Lower lobe of right lung (tissue), 2 donors: ENCODE measurements around the gene FNTB. TPM values are rescaled to one million over a fixed set of nuclear protein-coding genes. Genes with fewer than 3 reads are reported as not detected.

ENCODE experiments used
- ATAC-seq, 2 donors: fragments of 200-7000 bp; cut with Tn5 transposase; one replicate each; pipeline ENCODE4 v1.9.1; 2020 to 2022; ENCODE audit warnings: mild to moderate bottlenecking in 2 of 2, moderate library complexity in 2 of 2
- DNase-seq: peaks from one replicate; pipeline ENCODE4 v3.0.0-alpha.2; 2020
- H3K27ac ChIP-seq: fragments of 200-600 bp; one replicate; pipeline ENCODE4 v1.8.0; 2022
- H3K27me3 ChIP-seq: fragments of 200-600 bp; one replicate; pipeline ENCODE4 v1.8.0; 2022; ENCODE audit warnings: low read depth
- H3K36me3 ChIP-seq: fragments of 200-600 bp; one replicate; pipeline ENCODE4 v1.8.0; 2022; ENCODE audit warnings: mild to moderate bottlenecking
- H3K4me1 ChIP-seq: fragments of 200-600 bp; one replicate; pipeline ENCODE4 v1.8.0; 2022
- H3K4me3 ChIP-seq: fragments of 200-600 bp; one replicate; pipeline ENCODE4 v1.8.0; 2022; ENCODE audit warnings: mild to moderate bottlenecking
- H3K9me3 ChIP-seq: fragments of 200-600 bp; one replicate; pipeline ENCODE4 v1.8.0; 2022
- CTCF ChIP-seq: fragments of 200-600 bp; IDR thresholded peaks from one replicate; pipeline ENCODE4 v1.8.0; 2022; ENCODE audit warnings: antibody characterized with exemption, mild to moderate bottlenecking
- intact Hi-C: fragments of 100-400 bp; cut with DNase I; formaldehyde crosslinking; loops from one replicate; pipeline ENCODE4 v1.11.0; 2022
- total RNA-seq: library from RNA; stranded (reverse); fragmentation: NEBNext Ultra II Directional; extraction: Animal tissue kit (Norgen Biotek cat#: 25700); gene quantifications from one replicate; pipeline ENCODE4 v1.2.1, GENCODE V29; 2021
- donor health status: DM: no; HTN: yes; CAD: no; lungs with severe emphysema.

The FNTB gene
- total RNA-seq, 1 donor from 2014 or later, result 14.0 TPM

DNA sequence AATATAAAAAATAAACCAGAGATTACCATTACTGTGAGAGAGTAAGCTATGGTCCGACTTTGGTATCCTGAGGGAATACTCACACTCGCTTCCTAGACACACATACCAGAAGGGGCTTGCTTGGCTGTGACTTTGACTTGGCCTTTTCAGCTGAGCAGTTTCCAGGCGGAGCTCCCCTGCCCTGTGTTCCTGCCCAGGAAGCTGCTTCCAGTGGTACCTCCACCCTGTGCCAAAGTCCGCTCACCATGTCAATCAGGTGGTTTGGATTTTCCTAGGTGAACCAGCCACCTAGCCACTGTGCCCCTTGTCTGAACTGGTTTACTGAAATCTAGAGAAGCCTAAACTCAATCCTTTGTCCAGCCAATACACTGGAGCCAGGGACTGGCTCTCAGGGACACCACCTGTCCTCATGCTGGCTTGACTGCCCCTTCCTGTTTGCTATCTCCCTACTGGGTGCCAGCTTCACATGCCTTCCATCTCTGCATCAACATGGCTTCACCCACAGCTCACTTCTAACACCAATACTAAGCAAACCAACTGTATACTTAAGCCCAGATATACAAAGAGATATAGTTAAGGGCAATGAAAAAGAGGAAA lies 87.0 kb downstream of the FNTB start:
- Histone ChIP-seq H3K4me1 (peaks cover 42% of the 10 kb centered on the region), H3K4me3 (no peak overlapping the region), H3K36me3 (peaks cover 68% of the 10 kb centered on the region), H3K9me3 (no peaks in the 10 kb centered on the region), H3K27ac (peak overlapping the region; percentile 16), H3K27me3 (no peaks in the 10 kb centered on the region)
- intact Hi-C loops, result no loop called here
- no peak for DNase-seq
- ATAC-seq, result no peak
- no peak for TF ChIP-seq CTCF

DNA sequence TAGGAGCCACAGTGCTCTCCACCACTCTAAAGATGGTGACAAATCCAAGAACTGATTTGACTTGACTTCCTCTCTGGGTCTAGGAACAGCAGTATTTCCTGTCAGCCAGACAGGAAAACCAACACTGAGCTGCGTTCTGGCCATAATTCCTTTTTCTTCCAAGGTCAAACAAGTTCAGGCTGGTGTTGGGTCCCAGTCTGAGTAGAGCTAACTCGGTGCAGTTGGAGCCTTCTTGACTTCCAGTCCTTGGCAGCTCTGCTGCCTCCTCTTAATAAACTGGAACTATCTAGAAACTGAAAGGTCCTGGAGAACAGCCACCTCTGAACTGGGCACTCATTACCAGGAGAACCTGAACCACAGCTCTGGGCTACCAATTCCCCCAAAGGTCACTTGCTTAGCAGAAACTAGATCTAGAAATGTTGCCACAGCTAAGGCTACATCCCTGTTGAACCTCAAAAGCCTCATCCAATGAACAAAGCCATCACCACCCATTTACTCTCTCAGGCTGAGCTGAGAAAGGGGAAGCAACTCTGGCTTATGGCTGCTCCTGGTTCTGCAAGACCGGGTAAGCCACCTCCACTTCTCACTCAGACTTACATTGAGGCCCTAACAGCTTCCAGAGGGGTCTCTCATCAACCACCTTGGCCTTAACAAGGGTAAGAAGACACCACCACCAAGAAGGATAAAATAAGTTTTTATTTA lies 87.9 kb downstream of the FNTB start:
- Histone ChIP-seq H3K9me3 (no peaks in the 10 kb centered on the region), H3K4me3 (no peak overlapping the region), H3K36me3 (peaks cover 69% of the 10 kb centered on the region), H3K27ac (peak overlapping the region; percentile 16), H3K4me1 (peaks cover 48% of the 10 kb centered on the region), H3K27me3 (no peaks in the 10 kb centered on the region)
- TF ChIP-seq CTCF, result no peak
- intact Hi-C loops, result no loop called here
- ATAC-seq (peak in 1 of 2 donors; percentile 23), DNase-seq (no peak)

- DNase-seq, result no peak
- Histone ChIP-seq H3K27me3 (no peaks in the 10 kb centered on the region), H3K27ac (no peak overlapping the region), H3K9me3 (no peaks in the 10 kb centered on the region), H3K4me3 (no peak overlapping the region), H3K36me3 (peaks cover 66% of the 10 kb centered on the region), H3K4me1 (peaks cover 48% of the 10 kb centered on the region)
- no peak for TF ChIP-seq CTCF
- intact Hi-C loops, result no loop called here
- no peak for ATAC-seq
Observed at GRCh38 chr14:65075628-65076325, 89.1 kb downstream of the FNTB start.

DNA sequence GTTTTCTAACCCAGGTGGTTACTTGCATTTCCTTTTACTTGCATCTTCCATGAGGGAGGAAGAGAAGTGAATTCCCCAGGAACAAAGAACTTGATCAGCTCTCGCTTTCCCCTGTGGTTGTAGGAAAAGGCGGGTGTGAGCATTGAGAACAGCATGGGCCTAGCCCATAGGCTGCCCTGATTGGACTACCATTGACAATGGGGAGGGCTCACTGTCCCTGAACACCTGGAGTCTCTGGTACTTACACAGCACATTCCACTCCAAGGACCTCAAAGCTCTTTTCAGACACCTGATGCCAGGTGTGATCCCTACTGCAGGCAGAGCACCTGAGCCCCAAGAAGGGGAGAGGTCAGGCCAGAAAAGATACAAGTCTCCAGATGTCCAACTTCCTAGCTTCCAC lies 90.6 kb downstream of the FNTB start:
- DNase-seq, result no peak
- no peaks in the 10 kb centered on the region for H3K9me3 ChIP-seq
- H3K27ac ChIP-seq, result no peak overlapping the region
- no peak overlapping the region for H3K4me3 ChIP-seq
- peaks cover 70% of the 10 kb centered on the region for H3K36me3 ChIP-seq
- H3K27me3 ChIP-seq, result no peaks in the 10 kb centered on the region
- no peak for TF ChIP-seq CTCF
- intact Hi-C loops, result no loop called here
- H3K4me1 ChIP-seq, result peaks cover 61% of the 10 kb centered on the region
- ATAC-seq, result no peak

GRCh38 chr14:65079201-65079600 lies 92.5 kb downstream of the FNTB start:
- no peaks in the 10 kb centered on the region for H3K27me3 ChIP-seq
- no peaks in the 10 kb centered on the region for H3K9me3 ChIP-seq
- intact Hi-C loops, result no loop called here
- H3K36me3 ChIP-seq, result peaks cover 76% of the 10 kb centered on the region
- ATAC-seq, result peak in 1 of 2 donors; percentile 45
- no peak for TF ChIP-seq CTCF
- H3K4me3 ChIP-seq, result no peak overlapping the region
- DNase-seq, result no peak
- peak overlapping the region; percentile 63 for H3K27ac ChIP-seq
- H3K4me1 ChIP-seq, result peaks cover 57% of the 10 kb centered on the region
